GM18909 (cell line): ENCODE measurements around the gene EFCAB6.
A peak's percentile ranks its signal among the peaks of the same experiment; 100 is the strongest.

Source experiments
- ATAC-seq: cut with Tn5 transposase; IDR thresholded peaks from one replicate; pipeline ENCODE4 v1.9.1; 2021; ENCODE audit warnings: mild to moderate bottlenecking; ENCODE audit not compliant: unreplicated experiment, poor library complexity

The EFCAB6 gene, protein sequence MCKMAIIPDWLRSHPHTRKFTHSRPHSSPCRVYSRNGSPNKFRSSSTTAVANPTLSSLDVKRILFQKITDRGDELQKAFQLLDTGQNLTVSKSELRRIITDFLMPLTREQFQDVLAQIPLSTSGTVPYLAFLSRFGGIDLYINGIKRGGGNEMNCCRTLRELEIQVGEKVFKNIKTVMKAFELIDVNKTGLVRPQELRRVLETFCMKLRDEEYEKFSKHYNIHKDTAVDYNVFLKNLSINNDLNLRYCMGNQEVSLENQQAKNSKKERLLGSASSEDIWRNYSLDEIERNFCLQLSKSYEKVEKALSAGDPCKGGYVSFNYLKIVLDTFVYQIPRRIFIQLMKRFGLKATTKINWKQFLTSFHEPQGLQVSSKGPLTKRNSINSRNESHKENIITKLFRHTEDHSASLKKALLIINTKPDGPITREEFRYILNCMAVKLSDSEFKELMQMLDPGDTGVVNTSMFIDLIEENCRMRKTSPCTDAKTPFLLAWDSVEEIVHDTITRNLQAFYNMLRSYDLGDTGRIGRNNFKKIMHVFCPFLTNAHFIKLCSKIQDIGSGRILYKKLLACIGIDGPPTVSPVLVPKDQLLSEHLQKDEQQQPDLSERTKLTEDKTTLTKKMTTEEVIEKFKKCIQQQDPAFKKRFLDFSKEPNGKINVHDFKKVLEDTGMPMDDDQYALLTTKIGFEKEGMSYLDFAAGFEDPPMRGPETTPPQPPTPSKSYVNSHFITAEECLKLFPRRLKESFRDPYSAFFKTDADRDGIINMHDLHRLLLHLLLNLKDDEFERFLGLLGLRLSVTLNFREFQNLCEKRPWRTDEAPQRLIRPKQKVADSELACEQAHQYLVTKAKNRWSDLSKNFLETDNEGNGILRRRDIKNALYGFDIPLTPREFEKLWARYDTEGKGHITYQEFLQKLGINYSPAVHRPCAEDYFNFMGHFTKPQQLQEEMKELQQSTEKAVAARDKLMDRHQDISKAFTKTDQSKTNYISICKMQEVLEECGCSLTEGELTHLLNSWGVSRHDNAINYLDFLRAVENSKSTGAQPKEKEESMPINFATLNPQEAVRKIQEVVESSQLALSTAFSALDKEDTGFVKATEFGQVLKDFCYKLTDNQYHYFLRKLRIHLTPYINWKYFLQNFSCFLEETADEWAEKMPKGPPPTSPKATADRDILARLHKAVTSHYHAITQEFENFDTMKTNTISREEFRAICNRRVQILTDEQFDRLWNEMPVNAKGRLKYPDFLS (N-terminal part only)

DNA sequence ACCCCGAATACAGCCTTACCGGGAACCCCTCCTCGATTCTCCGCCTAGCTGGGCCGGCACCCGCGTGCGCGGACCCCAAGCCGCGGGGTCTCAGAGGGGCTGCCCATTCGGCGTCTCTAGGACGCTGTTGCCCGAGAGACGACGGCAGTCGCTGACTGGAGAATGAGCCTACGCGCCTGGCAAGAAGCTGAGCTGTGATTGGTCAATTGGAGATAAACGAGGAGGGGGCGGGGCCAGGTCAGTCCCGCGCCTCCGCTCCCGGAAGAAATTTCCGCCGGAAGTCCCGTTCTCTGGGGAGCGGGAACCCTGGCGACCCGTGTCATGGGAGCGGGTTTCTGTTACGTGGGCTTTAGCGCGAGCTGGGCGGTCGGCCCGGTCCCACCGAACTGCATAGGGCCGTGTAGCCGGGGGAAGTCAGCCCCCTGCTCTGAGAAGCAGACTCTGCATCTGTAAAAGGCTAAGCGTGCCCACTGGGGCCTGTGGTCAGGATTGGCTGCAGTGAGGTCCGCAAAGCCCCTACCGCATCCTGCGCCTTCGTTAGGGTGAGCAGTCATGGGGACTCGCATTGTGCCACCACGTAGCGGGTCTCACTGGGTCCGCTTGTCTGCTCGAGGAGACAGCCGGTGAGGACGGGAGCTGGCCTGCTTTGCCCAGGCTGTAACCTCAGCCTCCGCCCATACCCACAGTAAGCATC is at the start of gene EFCAB6:
Gene EFCAB6, minus strand, starts transcription at position 157 of the 694 bp plus-strand sequence. CDS start 29,987 bp downstream, outside the sequence.
- peak; percentile 80 for ATAC-seq

DNA sequence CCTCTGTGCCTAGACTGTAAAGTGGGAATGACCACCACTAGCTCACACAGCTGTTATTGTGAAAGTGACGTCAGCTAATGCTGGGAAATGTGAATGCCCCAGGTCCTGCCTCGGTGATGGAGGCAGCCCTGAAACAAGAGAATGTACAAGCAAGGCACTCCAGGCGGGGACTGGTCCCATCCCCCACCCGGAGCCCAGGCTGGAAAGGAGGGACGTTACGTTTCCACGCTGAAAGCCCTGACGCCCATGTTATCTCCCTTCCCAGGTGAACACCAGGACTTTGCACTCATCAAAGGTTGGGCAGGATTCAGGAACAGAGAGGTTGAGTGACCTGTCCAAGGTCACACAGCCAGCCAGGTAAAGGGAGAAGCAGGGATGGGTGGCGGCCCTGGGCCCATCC is 49.4 kb upstream of the EFCAB6 start:
- no peak for ATAC-seq

DNA sequence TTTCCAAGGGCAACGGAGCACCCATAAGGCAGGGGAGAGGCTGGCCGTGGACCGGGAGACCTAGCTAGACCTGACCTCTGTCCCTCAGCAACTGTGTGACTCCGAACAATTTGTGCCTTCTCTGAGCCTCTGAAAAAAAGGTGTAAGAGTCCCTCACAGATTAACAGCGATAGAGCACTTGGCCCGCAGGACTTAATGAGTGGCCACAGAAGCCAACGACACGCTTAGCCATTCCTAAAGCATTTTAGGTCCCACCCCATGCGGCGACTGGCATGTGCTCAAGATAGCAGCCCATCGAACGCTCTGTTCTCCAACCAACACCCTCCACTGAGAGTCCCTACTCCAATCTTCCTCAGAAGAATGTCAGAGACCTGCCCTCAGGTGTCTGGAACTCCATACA is 48.7 kb upstream of the EFCAB6 start:
- ATAC-seq = no peak

DNA sequence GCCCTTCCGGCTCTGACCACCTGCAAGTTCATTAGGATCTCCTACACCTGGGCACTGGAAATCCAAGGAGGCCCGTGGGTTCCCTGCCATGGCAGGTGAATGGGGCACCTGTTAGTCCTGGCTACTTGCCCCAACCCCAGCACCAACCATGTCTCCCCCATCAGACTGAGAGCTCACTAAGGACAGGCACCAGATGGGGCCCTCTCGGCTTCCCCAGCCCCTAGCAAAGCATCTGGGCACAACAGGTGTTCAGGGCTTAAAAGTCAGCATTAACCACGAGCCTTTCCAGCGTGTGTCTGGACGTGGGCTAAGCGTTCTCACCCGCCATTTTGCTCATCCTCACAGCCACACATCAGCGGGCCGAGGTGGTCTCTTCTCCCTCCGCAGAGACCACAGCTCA is 48.0 kb upstream of the EFCAB6 start:
- ATAC-seq = no peak

DNA sequence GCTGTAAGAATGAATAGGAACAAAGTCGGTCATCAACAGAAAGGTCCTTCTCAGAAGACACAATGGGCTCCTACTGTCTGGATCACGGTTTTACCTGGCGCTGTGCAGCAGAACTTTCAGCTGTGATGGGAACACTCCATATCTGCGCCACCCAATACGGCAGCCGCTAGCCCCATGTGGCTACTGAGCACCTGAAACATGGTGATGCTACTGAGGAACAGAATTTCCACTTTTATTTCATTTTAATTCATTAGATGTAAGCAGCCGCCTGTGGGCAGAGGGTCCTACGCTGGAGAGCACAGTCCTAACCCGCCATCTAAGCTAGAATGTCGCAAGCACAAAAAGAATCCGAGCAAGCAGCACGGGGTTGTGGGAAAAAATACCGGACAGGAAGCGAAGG is 47.5 kb upstream of the EFCAB6 start:
- no peak for ATAC-seq

DNA sequence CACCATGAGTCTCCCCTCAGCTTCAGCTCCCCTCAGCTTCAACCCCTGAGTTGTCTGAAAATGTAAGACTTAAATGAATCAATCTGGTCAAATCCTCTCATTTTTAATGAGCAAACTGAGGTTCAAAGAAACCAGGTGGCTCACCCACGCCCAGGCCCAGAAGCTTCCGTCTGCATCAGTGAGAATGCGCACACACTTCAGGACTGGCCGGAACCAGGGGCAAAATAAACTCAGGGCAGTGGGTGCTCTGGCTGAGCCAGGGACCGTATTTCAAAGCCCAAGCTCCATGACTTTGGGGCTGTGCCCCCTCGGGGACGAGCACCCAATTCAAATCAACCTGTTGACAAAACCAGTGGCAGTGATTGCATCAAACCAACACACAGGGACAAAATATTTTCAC is 47.1 kb upstream of the EFCAB6 start:
- ATAC-seq = no peak

DNA sequence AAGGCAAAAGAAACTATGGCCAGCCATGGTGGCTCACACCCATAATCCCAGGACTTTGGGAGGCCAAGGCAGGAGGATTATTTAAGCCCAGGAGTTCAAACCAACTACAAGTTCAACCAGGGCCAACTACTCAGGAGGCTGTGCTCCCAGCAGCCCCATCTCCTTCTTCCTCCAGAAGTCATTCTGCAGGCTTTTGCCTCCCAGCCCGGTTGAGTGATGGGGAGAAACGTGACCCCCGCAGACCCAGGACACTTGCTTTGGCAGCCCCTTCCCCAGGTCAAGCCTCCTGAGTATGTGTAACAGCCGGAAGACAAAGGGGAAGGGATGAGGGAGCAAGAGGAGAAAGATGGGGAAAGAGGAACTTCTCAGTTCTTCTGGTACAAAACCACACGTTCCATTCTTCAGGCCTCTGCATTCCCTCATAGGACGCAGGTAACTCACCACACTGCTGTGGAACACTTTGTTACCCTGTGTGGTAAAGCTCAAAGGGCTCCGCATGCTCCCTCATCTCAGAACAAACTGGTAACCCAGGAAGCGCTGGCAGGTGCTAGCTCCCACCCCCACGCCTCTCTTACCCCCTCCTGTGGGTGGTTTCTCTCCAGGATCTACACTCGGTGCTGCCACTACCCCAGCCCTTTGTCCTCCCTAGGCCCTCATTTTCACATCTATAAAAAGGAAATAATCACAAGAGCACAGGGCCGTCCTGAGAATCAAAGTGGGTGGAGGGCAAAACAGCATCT is 46.2 kb upstream of the EFCAB6 start:
- ATAC-seq = no peak

DNA sequence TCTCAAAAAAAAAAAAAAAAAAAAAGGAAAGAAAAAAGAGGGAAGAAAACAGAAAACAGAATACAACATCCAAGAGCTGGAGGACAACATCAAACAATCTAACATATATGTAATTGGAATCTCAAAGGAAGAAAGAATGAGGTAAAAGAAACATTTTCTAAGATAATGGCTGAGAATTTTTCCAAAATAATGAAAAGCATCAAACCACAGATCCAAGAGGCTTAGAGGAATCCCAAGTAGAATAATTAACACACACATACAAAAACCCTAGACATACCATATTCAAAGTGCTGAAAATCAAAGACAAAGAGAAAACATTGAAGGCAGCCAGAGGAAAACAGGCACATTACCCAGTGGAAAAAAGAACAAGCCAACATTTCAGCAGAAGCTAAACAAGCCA is 45.3 kb upstream of the EFCAB6 start:
- no peak for ATAC-seq

DNA sequence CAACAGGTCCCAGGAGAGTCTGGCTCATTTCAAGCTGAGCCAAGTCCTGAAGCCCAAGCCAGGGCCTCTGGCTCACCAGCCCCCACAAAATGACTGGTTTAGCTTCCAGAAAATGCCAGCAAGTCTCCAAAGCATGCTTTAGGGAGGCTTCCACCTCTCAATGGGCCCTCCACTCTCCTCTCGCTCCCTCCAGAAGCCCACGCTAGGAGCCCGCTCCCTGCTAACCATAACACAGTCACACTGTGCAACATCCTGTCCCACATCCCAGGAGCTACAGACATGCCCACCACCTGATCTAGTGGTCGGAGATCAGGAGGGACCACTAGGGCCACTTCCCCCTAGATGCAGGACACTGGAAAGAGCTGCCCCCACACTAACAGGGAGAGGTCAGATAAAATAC is 43.3 kb upstream of the EFCAB6 start:
- ATAC-seq = no peak

DNA sequence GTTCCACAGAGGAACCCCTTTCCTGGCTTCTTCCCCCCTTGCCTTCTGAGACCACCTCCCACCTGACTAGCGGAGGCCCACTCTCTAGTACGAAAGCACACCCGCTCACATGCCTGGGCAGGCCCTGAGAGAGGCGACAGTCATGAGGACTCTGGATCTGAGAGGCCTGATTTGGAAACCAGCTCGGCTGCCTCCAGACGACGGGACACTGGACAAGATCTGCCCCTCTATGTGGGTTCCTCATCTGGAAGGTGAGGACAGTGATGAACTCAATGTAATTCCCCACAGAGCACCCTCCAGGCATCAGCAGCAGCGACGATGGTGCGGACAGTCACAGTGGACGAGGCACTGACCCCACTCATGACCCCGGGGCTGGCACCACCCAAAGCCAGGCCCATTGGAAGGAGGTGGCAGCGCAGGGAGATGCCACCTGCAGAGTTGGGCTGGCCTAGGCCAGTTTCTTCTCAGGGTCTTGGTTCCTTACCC is 42.7 kb upstream of the EFCAB6 start:
- ATAC-seq = no peak

DNA sequence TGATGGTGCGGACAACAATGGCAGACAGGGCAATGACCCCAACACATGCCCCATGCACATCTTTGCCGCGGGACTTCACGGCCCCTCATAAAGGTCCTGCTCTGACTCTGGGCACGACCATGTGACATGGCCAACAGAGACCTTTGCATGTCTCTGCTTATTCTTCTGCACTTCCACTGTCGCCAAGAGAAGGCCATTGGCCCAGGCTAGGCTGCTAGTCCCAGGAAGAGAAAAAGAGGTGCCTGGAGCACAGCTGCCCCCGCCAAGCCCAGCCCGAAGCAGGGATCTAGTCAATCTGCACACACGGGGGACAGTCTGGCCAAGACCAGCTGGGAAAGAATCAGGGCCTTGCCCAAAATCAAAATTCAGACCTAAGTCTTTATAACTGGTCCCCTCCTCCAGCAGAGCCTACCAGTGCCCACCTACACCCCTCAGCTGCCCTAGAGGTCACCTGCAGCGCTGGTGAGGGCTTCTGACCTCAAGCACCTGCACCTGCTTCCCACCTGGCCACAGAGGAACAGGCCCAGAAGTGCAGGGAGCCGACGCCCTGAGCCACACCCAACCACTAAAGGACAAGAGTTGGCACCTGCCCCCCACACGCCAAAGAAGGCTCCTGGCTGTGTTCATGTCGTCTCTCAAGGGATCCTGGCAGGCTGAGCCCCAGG is 42.1 kb upstream of the EFCAB6 start:
- ATAC-seq = no peak

DNA sequence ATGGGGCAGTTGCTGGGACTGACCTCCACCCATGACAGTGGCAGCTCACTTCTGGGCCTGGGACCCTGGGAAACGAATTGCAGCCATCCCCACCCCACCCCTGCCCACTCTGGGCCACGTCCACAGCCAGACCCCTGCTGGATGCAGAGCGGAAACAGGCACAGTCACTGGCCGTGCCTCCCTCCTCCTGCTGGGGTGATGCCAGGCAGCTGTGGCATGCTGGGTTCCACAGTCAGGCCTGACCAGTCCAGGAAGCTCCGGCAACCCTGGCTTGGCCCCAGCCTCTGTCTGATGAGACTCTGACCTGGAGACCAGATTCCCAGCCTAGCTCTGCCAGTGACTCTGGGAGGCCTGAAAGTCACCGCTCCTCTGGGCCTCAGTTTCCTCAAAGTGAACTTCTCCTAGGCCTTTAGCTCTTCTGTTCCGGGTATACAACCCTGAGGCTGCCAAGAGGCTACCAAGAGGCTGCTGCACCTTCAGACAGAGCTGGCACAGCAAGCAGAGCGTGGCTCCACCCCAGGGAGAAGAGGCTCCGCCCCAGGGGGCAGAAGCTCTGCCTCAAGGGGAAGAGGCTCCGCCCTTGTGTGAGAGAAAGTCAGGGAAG is 41.3 kb upstream of the EFCAB6 start:
- no peak for ATAC-seq

DNA sequence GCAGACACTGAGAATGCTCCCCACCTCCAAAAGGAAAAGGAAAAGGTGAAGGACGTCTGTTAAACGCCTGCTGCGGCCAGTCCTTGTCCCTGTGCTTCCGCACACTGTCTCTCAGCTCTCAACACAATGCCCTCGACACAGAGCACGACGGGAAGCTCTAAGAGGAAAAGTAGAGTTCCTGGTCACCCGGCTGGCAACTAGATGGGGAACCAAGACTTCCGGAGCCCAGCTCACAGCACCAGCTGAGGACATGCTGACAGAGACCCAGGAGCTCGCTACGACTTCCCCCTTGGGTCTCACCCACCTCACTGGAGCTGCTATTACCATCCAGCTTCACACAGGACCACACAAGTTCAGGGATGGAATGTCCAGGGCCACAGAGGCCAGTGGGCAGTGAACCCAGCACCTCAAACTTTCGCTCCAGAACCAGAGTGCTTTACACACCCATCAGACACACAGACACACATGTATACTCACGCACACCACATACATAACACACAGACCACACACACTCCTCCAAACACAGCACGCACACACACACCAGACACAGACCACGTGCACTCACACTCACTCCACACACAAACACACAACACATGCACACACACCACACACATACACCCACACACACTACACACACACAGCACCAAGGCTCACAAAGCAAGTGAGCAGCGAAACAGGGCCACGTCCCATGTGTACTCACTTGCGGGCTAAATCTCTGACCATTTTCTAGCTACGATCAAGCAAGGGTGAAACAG is 40.6 kb upstream of the EFCAB6 start:
- ATAC-seq = no peak

DNA sequence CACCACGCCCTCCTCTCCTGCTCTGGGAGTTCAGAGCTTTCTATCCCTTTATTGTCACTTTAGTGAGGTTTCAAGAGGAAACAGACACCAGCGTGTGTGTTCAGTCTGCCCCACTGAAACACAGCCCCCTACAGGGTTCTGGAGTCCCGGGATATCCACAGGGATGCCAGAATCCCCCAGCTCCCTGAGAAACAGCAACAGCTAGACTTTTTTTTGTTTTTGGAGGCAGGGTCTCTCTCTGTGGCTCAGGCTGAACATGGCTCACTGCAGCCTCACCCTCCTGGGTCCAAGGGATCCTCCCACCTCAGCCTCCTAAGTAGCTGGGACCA is 39.8 kb upstream of the EFCAB6 start:
- no peak for ATAC-seq

DNA sequence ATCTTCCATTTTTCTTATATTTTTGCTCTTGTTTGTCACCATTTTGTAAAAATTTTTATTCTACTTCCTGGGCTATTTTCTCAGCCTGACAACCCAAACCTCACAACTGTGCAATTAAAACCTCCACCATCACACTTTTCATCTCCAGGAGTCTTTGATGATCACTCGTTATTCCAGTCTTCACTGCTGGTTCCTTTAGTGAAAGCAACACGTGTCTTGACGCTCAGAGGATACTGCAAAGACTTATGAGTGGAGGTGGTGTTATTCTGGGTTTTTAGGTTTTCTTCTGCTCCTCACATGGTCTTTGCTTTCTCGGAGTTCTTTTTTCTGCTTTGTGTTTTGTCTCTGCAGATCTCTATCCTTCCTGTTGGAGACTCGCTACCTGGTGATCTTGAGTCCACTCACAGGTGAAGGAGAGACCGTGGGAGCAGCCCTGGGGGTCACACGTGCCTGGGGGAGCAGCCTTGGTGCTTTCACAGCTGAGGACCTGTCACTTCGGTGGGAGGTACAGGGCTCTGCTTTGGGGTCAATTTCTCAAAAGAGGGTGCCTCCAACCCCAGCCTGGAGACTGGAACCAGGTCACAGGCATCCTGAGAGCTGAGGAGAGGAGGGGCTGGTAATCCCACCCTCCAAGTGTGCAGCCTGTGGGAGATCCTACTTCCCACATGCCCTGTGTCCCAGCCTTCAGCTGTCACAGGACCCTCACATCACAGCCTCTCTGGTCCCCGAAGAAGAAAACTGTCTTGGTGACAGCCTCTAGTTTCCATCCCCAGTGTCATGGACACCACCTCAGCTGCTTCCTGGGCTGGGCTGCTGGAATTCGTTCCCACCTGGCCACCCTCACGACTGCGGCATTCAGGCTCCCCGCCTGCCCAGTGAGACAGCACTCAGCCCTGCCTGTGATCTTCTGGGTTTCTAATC is 39.2 kb upstream of the EFCAB6 start:
- no peak for ATAC-seq

DNA sequence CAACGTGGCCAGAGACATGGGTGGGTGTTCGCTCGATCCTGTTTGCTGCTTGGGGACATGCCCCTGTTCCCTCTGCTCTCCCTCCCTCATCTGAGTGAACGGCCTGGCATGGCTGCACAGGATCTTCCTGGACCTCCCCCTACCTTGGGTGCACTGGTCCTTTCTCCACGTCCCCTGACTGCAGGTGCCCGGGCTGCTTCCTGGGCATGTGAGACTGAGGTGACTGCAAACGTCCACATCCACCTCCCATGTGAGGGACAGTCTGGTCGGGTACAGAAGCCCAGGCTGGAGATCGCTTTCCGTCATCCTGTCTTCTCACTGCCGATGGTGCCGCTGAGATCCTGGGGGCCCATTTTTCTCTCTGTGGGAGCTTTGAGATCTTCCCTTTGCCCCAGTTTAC is 38.4 kb upstream of the EFCAB6 start:
- no peak for ATAC-seq

DNA sequence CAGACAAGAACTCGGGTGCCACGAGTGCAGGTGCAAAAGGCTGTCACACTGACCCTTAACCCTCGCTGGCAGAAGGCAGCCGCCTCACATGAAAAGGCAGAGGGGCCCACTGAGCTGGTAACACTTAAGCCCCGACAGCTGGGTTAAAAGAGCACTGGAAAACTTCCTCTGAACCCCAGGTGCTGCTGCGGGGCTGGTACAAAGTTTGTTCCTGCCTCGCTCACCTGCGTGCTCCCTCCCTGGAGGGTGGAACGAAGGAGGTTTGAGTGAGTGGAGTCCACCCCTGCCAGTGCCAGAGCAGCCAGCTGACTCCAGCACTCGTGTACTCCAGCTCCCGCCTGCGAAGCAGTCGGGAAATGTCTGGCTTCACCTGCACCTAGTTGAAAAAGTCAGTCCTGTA is 37.6 kb upstream of the EFCAB6 start:
- ATAC-seq = no peak
